Measurements from ENCODE around the gene SSPN.

The SSPN gene

GRCh38 chr12:26195250-26195640 is at the start of gene SSPN:
Gene SSPN, plus strand, starts transcription at chr12:26195573. Its CDS starts 100 bp downstream, at chr12:26195673.
- peak; percentile 21 for DNase-seq

GRCh38 chr12:26148291-26148690 is 47.1 kb upstream of the SSPN start:
- no peak for DNase-seq

GRCh38 chr12:26149968-26150500 is 45.3 kb upstream of the SSPN start:
- DNase-seq: no peak

GRCh38 chr12:26150736-26151450 is 44.5 kb upstream of the SSPN start:
- DNase-seq: no peak

- no peak for DNase-seq
These were observed 42.8 kb upstream of the SSPN start for GRCh38 chr12:26152507-26153102.

GRCh38 chr12:26153421-26154154 is 41.8 kb upstream of the SSPN start:
- DNase-seq: no peak

GRCh38 chr12:26156201-26156871 is 39.0 kb upstream of the SSPN start:
- DNase-seq: no peak

- DNase-seq: no peak
These were observed 38.4 kb upstream of the SSPN start for GRCh38 chr12:26157001-26157400.

GRCh38 chr12:26158078-26158764 is 37.2 kb upstream of the SSPN start:
- DNase-seq: no peak

GRCh38 chr12:26162174-26162573 is 33.2 kb upstream of the SSPN start:
- DNase-seq: no peak

- no peak for DNase-seq
These were observed 32.5 kb upstream of the SSPN start for GRCh38 chr12:26162905-26163304.

GRCh38 chr12:26164118-26164517 is 31.3 kb upstream of the SSPN start:
- no peak for DNase-seq

- DNase-seq: no peak
These were observed 23.4 kb upstream of the SSPN start for GRCh38 chr12:26172013-26172412.

GRCh38 chr12:26172539-26172938 is 22.8 kb upstream of the SSPN start:
- no peak for DNase-seq

- DNase-seq: no peak
These were observed 22.3 kb upstream of the SSPN start for GRCh38 chr12:26172946-26173552.

- no peak for DNase-seq
These were observed 18.6 kb upstream of the SSPN start for GRCh38 chr12:26176725-26177124.

- no peak for DNase-seq
These were observed 18.1 kb upstream of the SSPN start for GRCh38 chr12:26177283-26177682.

- peak; percentile 79 for DNase-seq
These were observed 15.5 kb upstream of the SSPN start for GRCh38 chr12:26179826-26180225.

- no peak for DNase-seq
These were observed 13.0 kb upstream of the SSPN start for GRCh38 chr12:26182377-26182776.

- DNase-seq: no peak
These were observed 9.6 kb upstream of the SSPN start for GRCh38 chr12:26185532-26186320.

Data from DMS153 (cell line).